HUDEP-2 (cell line): ENCODE results near the gene PIMREG.

Source experiments
- DNase-seq, 76 experiments: peaks; one replicate each; lab custom pipeline; 2025; ENCODE audit not compliant: unreplicated experiment in 76 of 76; lab: John Stamatoyannopoulos, UW

Gene PIMREG

DNA sequence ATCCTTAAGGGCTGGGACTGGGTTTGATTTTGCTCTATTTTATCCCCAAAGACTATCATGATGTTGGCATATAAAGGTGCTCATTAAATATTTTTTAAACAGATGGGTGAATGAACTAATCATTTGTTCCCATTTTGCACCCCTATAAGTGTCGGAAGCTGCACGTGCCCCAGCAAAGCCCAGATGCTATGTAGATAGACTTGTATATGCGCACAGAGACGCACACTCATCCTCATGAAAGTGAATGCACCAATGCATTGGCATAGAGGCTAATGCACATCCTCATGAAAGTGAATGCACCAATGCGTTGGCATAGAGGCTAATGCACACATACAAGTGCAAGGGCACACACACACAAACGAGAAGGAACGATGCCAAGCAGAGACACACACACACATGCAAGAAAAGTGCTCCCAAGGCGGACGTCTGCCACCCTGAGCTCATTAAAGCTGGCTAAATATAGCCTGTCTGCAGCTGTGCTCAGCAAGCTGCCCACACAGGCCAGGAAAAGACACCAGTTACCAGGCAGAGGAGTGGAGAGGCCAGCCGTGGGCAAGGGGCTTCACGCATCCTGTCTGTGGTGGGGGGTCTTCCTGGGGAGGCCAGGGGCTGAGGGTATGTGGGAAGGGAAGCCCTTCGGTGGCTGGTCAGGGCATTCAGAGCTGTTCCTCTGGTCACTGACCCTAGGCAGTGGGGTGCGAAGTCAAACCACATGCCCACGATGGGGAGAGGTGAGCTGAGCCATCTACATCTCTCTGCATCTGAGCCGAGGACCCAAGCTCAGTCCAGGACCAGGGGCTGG lies 52.6 kb downstream of the PIMREG start:
- no peak for DNase-seq

DNA sequence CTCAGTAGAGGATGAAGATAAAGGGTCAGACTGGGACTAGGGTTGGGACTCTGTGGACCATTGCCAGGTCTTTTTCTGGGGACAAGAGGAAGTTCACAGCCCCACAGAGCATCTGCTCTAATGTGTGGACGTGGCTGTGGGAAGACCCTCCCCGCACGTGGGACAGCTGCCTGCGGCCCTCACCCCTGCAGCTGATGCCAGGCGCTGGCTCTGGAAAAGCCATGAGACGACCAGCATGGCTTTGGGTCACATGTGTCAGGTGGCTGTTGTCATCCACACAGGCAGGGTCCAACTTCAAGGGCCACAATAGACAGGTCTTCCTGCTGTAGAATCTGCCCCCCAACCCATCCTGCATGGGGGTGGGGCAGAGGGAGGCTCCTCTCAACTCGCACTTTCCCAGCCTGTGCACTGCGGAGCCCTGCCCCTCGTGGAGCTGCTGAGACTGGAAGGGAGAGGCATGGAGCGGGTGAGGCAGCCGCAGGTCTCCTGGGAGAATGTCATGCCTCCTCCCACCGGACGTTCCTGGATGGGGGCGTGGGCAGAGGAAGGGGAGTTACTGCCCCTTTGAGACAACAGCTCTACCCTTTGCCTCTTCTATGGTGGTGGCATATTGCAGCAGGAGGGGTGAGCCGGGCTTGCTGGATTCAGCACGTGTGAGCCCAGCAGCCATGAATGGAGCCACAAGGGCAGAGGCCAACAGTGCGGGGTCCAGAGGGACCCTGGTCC lies 53.4 kb downstream of the PIMREG start:
- no peak for DNase-seq

DNA sequence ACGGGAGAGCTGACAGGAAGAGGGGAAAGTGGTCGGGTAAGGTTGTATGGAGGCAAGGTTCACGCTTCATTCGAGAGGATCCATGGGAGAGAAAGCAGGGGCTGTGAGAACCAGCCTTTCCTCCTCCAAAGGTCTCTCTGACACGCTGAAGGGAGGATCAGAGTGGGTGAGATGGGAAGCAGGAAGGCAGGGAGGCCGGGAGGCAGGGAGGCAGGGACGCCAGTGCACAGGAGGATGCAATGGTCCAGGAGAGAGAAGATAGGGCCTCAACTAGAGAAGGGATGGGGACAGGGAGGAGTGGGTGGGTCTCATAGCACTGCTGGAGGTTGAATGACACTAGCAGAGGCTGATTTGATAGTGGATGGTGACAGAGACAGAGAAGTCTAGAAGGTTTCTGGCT lies 54.1 kb downstream of the PIMREG start:
- no peak for DNase-seq

DNA sequence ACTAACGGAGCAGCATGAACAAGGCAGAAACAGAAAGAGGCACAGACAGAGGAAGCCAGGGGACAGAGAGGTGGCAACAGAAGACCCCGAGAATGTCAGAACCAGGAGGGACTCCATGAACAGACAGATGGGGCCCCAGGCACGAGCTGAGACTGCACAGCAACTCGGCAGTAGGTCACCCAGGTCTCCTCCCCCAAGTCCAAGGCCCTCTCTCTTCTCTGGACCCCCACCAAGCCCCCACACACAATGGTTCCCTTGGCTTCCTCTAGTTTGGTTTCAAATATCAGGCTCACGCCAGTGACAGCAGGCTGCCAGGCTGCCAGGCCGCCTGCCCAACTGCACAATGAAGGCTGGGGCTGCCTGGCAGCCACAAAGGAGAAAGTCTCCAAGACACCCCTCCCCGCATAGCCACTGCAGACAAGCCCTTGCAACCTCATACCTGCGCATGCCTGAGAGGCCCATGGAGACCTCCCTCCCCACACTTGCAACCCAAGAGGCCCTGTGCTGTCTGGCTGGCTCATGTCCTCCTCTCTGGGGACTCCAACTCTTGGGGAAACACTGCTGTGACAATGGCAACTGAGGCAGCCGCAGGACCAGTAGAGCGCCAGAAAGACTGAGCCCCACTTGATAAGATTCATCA lies 54.8 kb downstream of the PIMREG start:
- DNase-seq: no peak
